ENCODE results near the gene COL6A1. TPM values are rescaled to one million over a fixed set of nuclear protein-coding genes. Genes with fewer than 3 reads are reported as not detected.

COL6A1 gene
- total RNA-seq, 1 donor = 5.7 TPM

GRCh38 chr21:45992301-45993209 lies 11.0 kb downstream of the COL6A1 start:
- DNase-seq (ENCODE audit: low read depth in 2 of 3, low spot score in 2 of 3) = no peak

GRCh38 chr21:45993210-45994085 lies 11.9 kb downstream of the COL6A1 start:
- DNase-seq (ENCODE audit: low read depth in 2 of 3, low spot score in 2 of 3) = no peak

GRCh38 chr21:45994086-45994661 lies 12.6 kb downstream of the COL6A1 start:
- DNase-seq (ENCODE audit: low read depth in 2 of 3, low spot score in 2 of 3) = no peak

GRCh38 chr21:45994759-45995685 lies 13.5 kb downstream of the COL6A1 start:
- no peak for DNase-seq (ENCODE audit: low read depth in 2 of 3, low spot score in 2 of 3)

- no peak for DNase-seq (ENCODE audit: low read depth in 2 of 3, low spot score in 2 of 3)
Measured at GRCh38 chr21:45995686-45996179, 14.2 kb downstream of the COL6A1 start.

- DNase-seq (ENCODE audit: low read depth in 2 of 3, low spot score in 2 of 3) = no peak
Measured at GRCh38 chr21:45996311-45997204, 15.0 kb downstream of the COL6A1 start.

- no peak for DNase-seq (ENCODE audit: low read depth in 2 of 3, low spot score in 2 of 3)
Measured at GRCh38 chr21:45997205-45997494, 15.6 kb downstream of the COL6A1 start.

- DNase-seq (ENCODE audit: low read depth in 2 of 3, low spot score in 2 of 3) = no peak
Measured at GRCh38 chr21:45997495-45998275, 16.1 kb downstream of the COL6A1 start.

- DNase-seq (ENCODE audit: low read depth in 2 of 3, low spot score in 2 of 3) = no peak
Measured at GRCh38 chr21:45998276-45998701, 16.7 kb downstream of the COL6A1 start.

- no peak for DNase-seq (ENCODE audit: low read depth in 2 of 3, low spot score in 2 of 3)
Measured at GRCh38 chr21:45998871-45999580, 17.5 kb downstream of the COL6A1 start.

GRCh38 chr21:45999581-46000181 lies 18.1 kb downstream of the COL6A1 start:
- DNase-seq (ENCODE audit: low read depth in 2 of 3, low spot score in 2 of 3) = no peak

- no peak for DNase-seq (ENCODE audit: low read depth in 2 of 3, low spot score in 2 of 3)
Measured at GRCh38 chr21:46000182-46000730, 18.7 kb downstream of the COL6A1 start.

GRCh38 chr21:46000731-46001641 lies 19.4 kb downstream of the COL6A1 start:
- DNase-seq (ENCODE audit: low read depth in 2 of 3, low spot score in 2 of 3) = no peak

- no peak for DNase-seq (ENCODE audit: low read depth in 2 of 3, low spot score in 2 of 3)
Measured at GRCh38 chr21:46001821-46002681, 20.5 kb downstream of the COL6A1 start.
